HepG2 (cell line): ENCODE data around the gene GPR119. TPM values are rescaled to one million over a fixed set of nuclear protein-coding genes. Genes with fewer than 3 reads are reported as not detected.

Experiments
- ATAC-seq: fragments of 200-7000 bp; cut with Tn5 transposase; 3 replicates; pipeline ENCODE4 v1.9.1; 2020; ENCODE audit warnings: mild to moderate bottlenecking, moderate library complexity
- BruUV-seq: library from RNA; stranded (reverse); fragments of 400-500 nt; replicated peaks from 2 replicates; lab custom pipeline; 2021; lab: Mats Ljungman, UMichigan
- CTCF ChIA-PET: fragments of 300-600 bp; formaldehyde crosslinking; extraction: SDS; loops from one replicate; lab custom pipeline; 2021; ENCODE audit warnings: low total read pairs, inconsistent platforms, low intra/inter-chr PET ratio; lab: Yijun Ruan, JAX
- POLR2A ChIA-PET: fragments of 350-600 bp; sonication (Branson Sonifier 250); formaldehyde crosslinking; loops from one replicate; lab custom pipeline; 2020; ENCODE audit warnings: antibody characterized with exemption, inconsistent platforms; lab: Yijun Ruan, JAX
- DNase-seq: peaks from one replicate; pipeline ENCODE4 v3.0.0-alpha.2; 2015; ENCODE audit warnings: low spot score
- FAIRE-seq: peaks from 3 replicates; lab custom pipeline; 2011; peaks lifted over from hg19 to GRCh38; lab: Jason Lieb, UNC
- H2AFZ ChIP-seq: one replicate; pipeline ENCODE4 v1.6.1; 2011; ENCODE audit warnings: low read length, inconsistent platforms
- H3K27ac ChIP-seq: fragments of 300-600 bp; 3 replicates; pipeline ENCODE4 v1.8.0; 2011; ENCODE audit warnings: mixed run types, mild to moderate bottlenecking, mixed read lengths, low read length, inconsistent platforms; ENCODE audit not compliant: insufficient read depth; ENCODE audit errors: extremely low read length
- H3K27me3 ChIP-seq, 2 experiments: fragments of 200-600 bp in 1 of 2; 2 replicates in 1 of 2; 3 replicates in 1 of 2; pipeline versions ENCODE4 v1.6.0 to v1.8.0; 2011; ENCODE audit warnings: low read length in 2 of 2, mild to moderate bottlenecking in 2 of 2, moderate library complexity in 2 of 2, inconsistent platforms in 1 of 2; ENCODE audit not compliant: insufficient read depth in 2 of 2, control insufficient read depth in 1 of 2
- H3K36me3 ChIP-seq, 2 experiments: fragments of 200-600 bp in 1 of 2; replicated peaks in 1 of 2; 2 replicates in 1 of 2; 3 replicates in 1 of 2; pipeline versions ENCODE4 v1.5.1 to v1.8.0; 2011; ENCODE audit warnings: low read length in 2 of 2, inconsistent platforms in 1 of 2; ENCODE audit not compliant: insufficient read depth in 2 of 2, control insufficient read depth in 1 of 2
- H3K4me1 ChIP-seq: 2 replicates; pipeline ENCODE4 v1.5.1; 2012; ENCODE audit warnings: low read length, inconsistent platforms; ENCODE audit not compliant: insufficient read depth
- H3K4me2 ChIP-seq: 2 replicates; pipeline ENCODE4 v1.6.0; 2011; ENCODE audit warnings: low read depth, low read length, inconsistent platforms
- H3K4me3 ChIP-seq, 3 experiments: fragments of 200-600 bp in 1 of 3; sonication (generic), shearing (Covaris generic) in 1 of 3; replicated peaks in 1 of 3; 2 replicates each; pipeline ENCODE4 v1.5.1; 2011 to 2016; ENCODE audit warnings: low read length in 3 of 3, inconsistent platforms in 2 of 3, low read depth in 2 of 3, mild to moderate bottlenecking in 2 of 3, control low read depth in 1 of 3, mixed read lengths in 1 of 3; ENCODE audit not compliant: insufficient read depth in 1 of 3
- H3K79me2 ChIP-seq: one replicate; pipeline ENCODE4 v1.6.1; 2011; ENCODE audit warnings: low read length, inconsistent platforms; ENCODE audit not compliant: insufficient read depth
- H3K9ac ChIP-seq: 2 replicates; pipeline ENCODE4 v1.6.0; 2011; ENCODE audit warnings: mild to moderate bottlenecking, low read depth, low read length, inconsistent platforms; ENCODE audit not compliant: insufficient read depth
- H3K9me3 ChIP-seq: 2 replicates; pipeline ENCODE4 v1.5.1; 2012; ENCODE audit warnings: mild to moderate bottlenecking, low read length
- H4K20me1 ChIP-seq: 2 replicates; pipeline ENCODE4 v1.6.0; 2011; ENCODE audit warnings: inconsistent platforms, mild to moderate bottlenecking, low read length, moderate library complexity; ENCODE audit not compliant: insufficient read depth
- EHMT2 ChIP-seq: fragments of 200-600 bp; sonication (generic); IDR thresholded peaks from 2 replicates; pipeline ENCODE4 v1.7.0; 2017; ENCODE audit warnings: antibody characterized with exemption, low read depth, low read length, borderline replicate concordance
- GABPA ChIP-seq, 2 experiments: IDR thresholded peaks; 2 replicates each; pipeline ENCODE4 v1.6.1; 2011 to 2016; ENCODE audit warnings: low read depth in 2 of 2, low read length in 1 of 2, missing biosample characterization in 1 of 2, missing genetic modification characterization in 1 of 2
- IRF2 ChIP-seq: IDR thresholded peaks from 2 replicates; pipeline ENCODE4 v1.6.1; 2018; ENCODE audit warnings: missing genetic modification reagents, missing compliant biosample characterization
- JUNB ChIP-seq: sonication (generic); formaldehyde crosslinking; IDR thresholded peaks from 2 replicates; pipeline ENCODE4 v1.8.0; 2022; ENCODE audit warnings: missing genetic modification reagents, mild to moderate bottlenecking, borderline replicate concordance
- SMAD9 ChIP-seq: sonication (generic); formaldehyde crosslinking; IDR thresholded peaks from 2 replicates; pipeline ENCODE4 v1.5.1; 2020; ENCODE audit warnings: mild to moderate bottlenecking, missing genetic modification reagents
- SP5 ChIP-seq: IDR thresholded peaks from 2 replicates; pipeline ENCODE4 v1.6.1; 2016; ENCODE audit warnings: low read depth, borderline replicate concordance
- WGBS: methylation state at CpG from one replicate; pipeline ENCODE4 v1.1.6; 2017; ENCODE audit warnings: low lambda C conversion rate; 5-methylcytosine and 5-hydroxymethylcytosine counted together
- in situ Hi-C: cut with HindIII; loops from 2 replicates; pipeline ENCODE4 v1.10.0; 2017; ENCODE audit warnings: low pct_unique_long_range_greater_than_20kb; ENCODE audit not compliant: extremely low pct_ligation_motif_present
- intact Hi-C: fragments of 100-400 bp; cut with micrococcal nuclease; formaldehyde crosslinking; loops from one replicate; pipeline ENCODE4 v1.10.0; 2022; ENCODE audit not compliant: unreplicated experiment
- polyA plus RNA-seq, 8 experiments: library from polyadenylated mRNA; depleted of rRNA in 3 of 8; stranded (reverse) in 7 of 8; unstranded in 1 of 8; fragments of >200 nt; fragmentation: Illumina TruSeq in 4 of 8; extraction: Trizol in 4 of 8; gene quantifications; 2 replicates each; pipeline versions ENCODE4 v1.2.1 to v1.2.3, GENCODE V29; 2011 to 2016; ENCODE audit warnings: low read depth in 4 of 8, missing spikeins in 1 of 8, mixed read lengths in 1 of 8; ENCODE audit not compliant: insufficient read depth in 1 of 8
- total RNA-seq, 5 experiments: library from RNA; depleted of rRNA; stranded (reverse); fragments of >200 nt; fragmentation: Illumina TruSeq; extraction: Trizol; gene quantifications; 2 replicates each; pipeline ENCODE4 v1.2.3, GENCODE V29; 2016; ENCODE audit warnings: low read depth in 1 of 5
- TF ChIP-seq, protein P1 (sequence below): sonication (generic); formaldehyde crosslinking; IDR thresholded peaks from 2 replicates; pipeline ENCODE4 v1.4.0; 2020; ENCODE audit warnings: mild to moderate bottlenecking, missing genetic modification reagents
- TF ChIP-seq, protein P2 (sequence below), 2 experiments: fragments of 450-650 bp in 1 of 2; sonication (generic) in 1 of 2; formaldehyde crosslinking in 1 of 2; IDR thresholded peaks; 2 replicates each; pipeline versions ENCODE4 v1.6.1 to v1.8.0; 2016 to 2022; ENCODE audit warnings: antibody characterized with exemption in 1 of 2, mild to moderate bottlenecking in 1 of 2, missing genetic modification reagents in 1 of 2

The GPR119 gene
- total and polyA plus RNA-seq, 2 of the 13 experiments (the other 11 are each of a cell fraction or from before 2014, with no cell fraction given), result 2.6 to 5.5 TPM

DNA sequence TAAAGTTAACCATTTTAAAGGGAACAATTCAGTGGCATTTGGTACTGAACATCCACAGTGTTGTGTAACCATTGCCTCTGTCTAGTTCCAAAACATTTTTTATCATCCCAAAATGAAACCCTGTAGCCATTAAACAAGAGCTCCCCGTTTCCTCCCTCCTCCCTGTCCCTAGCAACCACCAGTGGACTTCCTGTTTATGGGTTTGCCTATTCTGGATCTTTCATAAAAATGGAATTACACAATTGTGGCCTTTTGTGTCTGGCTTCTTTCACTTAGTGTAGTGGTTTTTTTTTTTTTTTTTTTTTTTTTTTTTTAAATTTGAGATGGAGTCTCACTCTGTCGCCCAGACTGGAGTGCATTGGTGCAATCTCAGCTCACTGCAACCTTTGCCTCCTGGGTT lies 27.9 kb upstream of the GPR119 start:
- Histone ChIP-seq H3K9me3 (no peaks in the 10 kb centered on the region), H3K4me2 (no peak overlapping the region), H3K79me2 (no peaks in the 10 kb centered on the region), H3K36me3 (peaks cover 1 to 10% of the 10 kb centered on the region in 2 experiments; a peak in 2 of 5 replicates), H4K20me1 (no peaks in the 10 kb centered on the region), H3K4me1 (no peaks in the 10 kb centered on the region), H3K27ac (no peak overlapping the region), H3K27me3 (no peaks in the 10 kb centered on the region), H2AFZ (no peak overlapping the region), H3K9ac (no peak overlapping the region), H3K4me3 (no peak overlapping the region)
- CTCF ChIA-PET, result no interaction called here
- in situ Hi-C loops, result no loop called here
- WGBS, result 94% methylated on average over 2 of the region's 2 CpGs
- intact Hi-C loops, result no loop called here
- FAIRE-seq (no peak), DNase-seq (no peak), ATAC-seq (no peak)
- TF ChIP-seq JUNB (no peak), IRF2 (no peak), EHMT2 (no peak), SMAD9 (CRISPR knock-in tag) (no peak)
- TF ChIP-seq, protein P1, sequence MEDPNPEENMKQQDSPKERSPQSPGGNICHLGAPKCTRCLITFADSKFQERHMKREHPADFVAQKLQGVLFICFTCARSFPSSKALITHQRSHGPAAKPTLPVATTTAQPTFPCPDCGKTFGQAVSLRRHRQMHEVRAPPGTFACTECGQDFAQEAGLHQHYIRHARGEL, result no peak
- POLR2A ChIA-PET, result no interaction called here
- BruUV-seq, result no TSS peak

DNA sequence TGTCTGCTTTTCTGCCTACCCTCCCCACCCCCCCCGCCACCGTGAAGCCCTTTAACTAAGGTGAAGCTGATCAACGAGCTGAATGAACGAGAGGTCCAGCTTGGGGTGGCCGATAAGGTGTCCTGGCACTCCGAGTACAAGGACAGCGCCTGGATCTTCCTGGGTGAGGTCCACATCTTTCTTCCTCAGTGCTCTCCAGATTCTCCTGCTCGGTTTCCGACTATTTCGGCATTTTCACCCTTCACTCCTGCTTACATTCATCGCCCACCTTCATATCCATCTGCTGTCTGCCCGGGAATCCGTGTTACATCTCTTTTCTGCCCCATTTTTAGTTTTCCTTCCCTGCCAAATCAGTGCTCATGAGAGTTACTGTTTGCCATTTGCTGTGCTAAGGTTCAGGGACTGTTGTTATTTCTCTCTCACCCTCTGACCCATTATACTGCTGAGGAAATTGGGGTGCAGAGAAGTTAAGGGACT lies 16.8 kb upstream of the GPR119 start:
- no peaks in the 10 kb centered on the region; a peak in 1 of 5 replicates for H3K27me3 ChIP-seq
- peaks cover 10% of the 10 kb centered on the region for H3K79me2 ChIP-seq
- H4K20me1 ChIP-seq, result no peaks in the 10 kb centered on the region
- H3K9me3 ChIP-seq, result no peaks in the 10 kb centered on the region
- ATAC-seq, result peak; percentile 43
- H3K4me2 ChIP-seq, result peak overlapping the region; percentile 83
- H3K4me1 ChIP-seq, result peaks cover 18% of the 10 kb centered on the region
- peak; percentile 58 for FAIRE-seq
- no peaks in the 10 kb centered on the region; a peak in 1 of 5 replicates for H3K36me3 ChIP-seq
- H2AFZ ChIP-seq, result no peak overlapping the region
- peak overlapping the region; percentile 67 to 83 (median 83); a peak in 5 of 6 replicates for H3K4me3 ChIP-seq
- DNase-seq, result no peak
- intact Hi-C loops (no loop called here), in situ Hi-C loops (no loop called here)
- H3K9ac ChIP-seq, result peak overlapping the region; percentile 78
- TSS peak; percentile 67 for BruUV-seq
- ChIA-PET POLR2A (interaction anchor here (0.7 to 1.0 kb wide), 2 partner anchors 12 to 16 kb away, joined by 3 read pairs; no protein-coding TSS in a partner anchor), CTCF (no interaction called here)
- 2% methylated on average over 8 of the region's 13 CpGs for WGBS
- H3K27ac ChIP-seq, result peak overlapping the region; percentile 87
- TF ChIP-seq, protein P2, sequence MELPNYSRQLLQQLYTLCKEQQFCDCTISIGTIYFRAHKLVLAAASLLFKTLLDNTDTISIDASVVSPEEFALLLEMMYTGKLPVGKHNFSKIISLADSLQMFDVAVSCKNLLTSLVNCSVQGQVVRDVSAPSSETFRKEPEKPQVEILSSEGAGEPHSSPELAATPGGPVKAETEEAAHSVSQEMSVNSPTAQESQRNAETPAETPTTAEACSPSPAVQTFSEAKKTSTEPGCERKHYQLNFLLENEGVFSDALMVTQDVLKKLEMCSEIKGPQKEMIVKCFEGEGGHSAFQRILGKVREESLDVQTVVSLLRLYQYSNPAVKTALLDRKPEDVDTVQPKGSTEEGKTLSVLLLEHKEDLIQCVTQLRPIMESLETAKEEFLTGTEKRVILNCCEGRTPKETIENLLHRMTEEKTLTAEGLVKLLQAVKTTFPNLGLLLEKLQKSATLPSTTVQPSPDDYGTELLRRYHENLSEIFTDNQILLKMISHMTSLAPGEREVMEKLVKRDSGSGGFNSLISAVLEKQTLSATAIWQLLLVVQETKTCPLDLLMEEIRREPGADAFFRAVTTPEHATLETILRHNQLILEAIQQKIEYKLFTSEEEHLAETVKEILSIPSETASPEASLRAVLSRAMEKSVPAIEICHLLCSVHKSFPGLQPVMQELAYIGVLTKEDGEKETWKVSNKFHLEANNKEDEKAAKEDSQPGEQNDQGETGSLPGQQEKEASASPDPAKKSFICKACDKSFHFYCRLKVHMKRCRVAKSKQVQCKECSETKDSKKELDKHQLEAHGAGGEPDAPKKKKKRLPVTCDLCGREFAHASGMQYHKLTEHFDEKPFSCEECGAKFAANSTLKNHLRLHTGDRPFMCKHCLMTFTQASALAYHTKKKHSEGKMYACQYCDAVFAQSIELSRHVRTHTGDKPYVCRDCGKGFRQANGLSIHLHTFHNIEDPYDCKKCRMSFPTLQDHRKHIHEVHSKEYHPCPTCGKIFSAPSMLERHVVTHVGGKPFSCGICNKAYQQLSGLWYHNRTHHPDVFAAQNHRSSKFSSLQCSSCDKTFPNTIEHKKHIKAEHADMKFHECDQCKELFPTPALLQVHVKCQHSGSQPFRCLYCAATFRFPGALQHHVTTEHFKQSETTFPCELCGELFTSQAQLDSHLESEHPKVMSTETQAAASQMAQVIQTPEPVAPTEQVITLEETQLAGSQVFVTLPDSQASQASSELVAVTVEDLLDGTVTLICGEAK (IDR thresholded peaks at IDR 0.05), result no peak
- TF ChIP-seq, protein P2 (CRISPR knock-in tag; IDR thresholded peaks at IDR 0.05), result no peak
- TF ChIP-seq GABPA (IDR thresholded peaks at IDR 0.05; ENCODE audit: low read depth, low read length) (no peak), GABPA (CRISPR knock-in tag; IDR thresholded peaks at IDR 0.05; ENCODE audit: low read depth) (no peak), SP5 (CRISPR knock-in tag) (no peak)
